Left hindlimb (tissue), 1 donor: Measurements from ENCODE around the gene COL18A1.
"Not testable (repeated sequence)": the region's sequence is repeated elsewhere in the genome, so short reads cannot be mapped to it uniquely, and the experiment has no call there.

Source experiments
- DNase-seq: peaks from one replicate; pipeline ENCODE4 v3.0.0-alpha.2; 2018

Gene COL18A1

GRCh38 chr21:45429221-45430175, 24.5 kb downstream of the COL18A1 start:
- DNase-seq = no peak

- no peak for DNase-seq
These were observed 25.8 kb downstream of the COL18A1 start for GRCh38 chr21:45430521-45431501.

GRCh38 chr21:45431781-45432572, 27.0 kb downstream of the COL18A1 start:
- no peak for DNase-seq

- DNase-seq = no peak
These were observed 27.8 kb downstream of the COL18A1 start for GRCh38 chr21:45432575-45433255.

- no peak for DNase-seq
These were observed 28.3 kb downstream of the COL18A1 start for GRCh38 chr21:45433301-45433700.

GRCh38 chr21:45433911-45434644, 29.1 kb downstream of the COL18A1 start:
- DNase-seq = no peak

- no peak for DNase-seq
These were observed 29.8 kb downstream of the COL18A1 start for GRCh38 chr21:45434645-45435217.

GRCh38 chr21:45435405-45435981, 30.5 kb downstream of the COL18A1 start:
- DNase-seq = no peak

- DNase-seq = no peak
These were observed 31.5 kb downstream of the COL18A1 start for GRCh38 chr21:45436351-45437065.

- not testable (repeated sequence) for DNase-seq
These were observed 32.9 kb downstream of the COL18A1 start for GRCh38 chr21:45437844-45438243.

- peak; percentile 33 for DNase-seq
These were observed 33.6 kb downstream of the COL18A1 start for GRCh38 chr21:45438391-45439145.

GRCh38 chr21:45439161-45439872, 34.4 kb downstream of the COL18A1 start:
- peak; percentile 88 for DNase-seq

GRCh38 chr21:45439901-45440461, 35.0 kb downstream of the COL18A1 start:
- peak; percentile 14 for DNase-seq

GRCh38 chr21:45440736-45441350, 35.9 kb downstream of the COL18A1 start:
- no peak for DNase-seq

GRCh38 chr21:45441431-45442255, 36.7 kb downstream of the COL18A1 start:
- DNase-seq = no peak

GRCh38 chr21:45442276-45442675, 37.3 kb downstream of the COL18A1 start:
- DNase-seq = peak; percentile 20
